Ovary (tissue), 9 donors: Measurements from ENCODE around the gene UBXN6. TPM values are rescaled to one million over a fixed set of nuclear protein-coding genes. Genes with fewer than 3 reads are reported as not detected.

ENCODE experiments used
- DNase-seq, 5 donors: peaks; one replicate each; pipeline ENCODE4 v3.0.0-alpha.2; 2019 to 2020
- H3K27ac ChIP-seq, 2 donors: fragments of 200-600 bp; one replicate each; pipeline versions ENCODE4 v1.5.1 to v1.8.0; 2019 to 2022
- H3K27me3 ChIP-seq: fragments of 200-600 bp; one replicate; pipeline ENCODE4 v1.8.0; 2022
- H3K36me3 ChIP-seq: fragments of 200-600 bp; sonication (generic); one replicate; pipeline ENCODE4 v1.5.1; 2019
- H3K4me1 ChIP-seq: one replicate; pipeline ENCODE4 v1.8.1; 2013; ENCODE audit warnings: mild to moderate bottlenecking, moderate library complexity; ENCODE audit not compliant: insufficient read depth
- H3K4me3 ChIP-seq: fragments of 200-600 bp; sonication (generic); one replicate; pipeline ENCODE4 v1.5.1; 2017
- H3K9me3 ChIP-seq, 2 donors: fragments of 200-600 bp in 1 of 2; sonication (generic) in 1 of 2; one replicate each; pipeline versions ENCODE4 v1.5.1 to v1.8.1; 2013 to 2019; ENCODE audit warnings: mild to moderate bottlenecking in 1 of 2, moderate library complexity in 1 of 2
- EP300 ChIP-seq: sonication (generic); formaldehyde crosslinking; IDR thresholded peaks from one replicate; pipeline ENCODE4 v1.6.1; 2017; ENCODE audit warnings: antibody characterized with exemption
- POLR2A ChIP-seq: fragments of 450-650 bp; IDR thresholded peaks from one replicate; pipeline ENCODE4 v1.6.1; 2017; ENCODE audit warnings: antibody characterized with exemption, mild to moderate bottlenecking, moderate library complexity
- WGBS, 3 donors: extraction: QIAGEN DNeasy Blood & Tissue Kit in 1 of 3; methylation state at CpG; one replicate each; pipeline versions ENCODE4 v1.1.5 to v1.1.7; 2013 to 2017; 5-methylcytosine and 5-hydroxymethylcytosine counted together
- intact Hi-C, 4 donors: fragments of 100-400 bp; cut with DNase I; formaldehyde crosslinking; loops; one replicate each; pipeline versions ENCODE4 v1.11.0 to v1.15.1; 2022 to 2023
- polyA plus RNA-seq, 2 donors: library from polyadenylated mRNA; stranded (reverse); fragments of 200-250 nt in 1 of 2; fragments of 350-450 nt in 1 of 2; fragmentation: Illumina TruSeq in 1 of 2; extraction: RNeasy Lipid Tissue Mini Kit (QIAGEN cat#74804) in 1 of 2; gene quantifications; one replicate each; pipeline ENCODE4 v1.2.3, GENCODE V29; 2013 to 2014
- total RNA-seq, 7 donors: library from RNA; depleted of rRNA in 2 of 7; stranded (reverse); fragments of >200 nt in 2 of 7; fragmentation: NEBNext Ultra II Directional in 3 of 7; extraction: Animal tissue kit (Norgen Biotek cat#: 25700) in 3 of 7; gene quantifications; one replicate each; pipeline versions ENCODE4 v1.1.0 to v1.2.4, GENCODE V29; 2016 to 2023
- TF ChIP-seq, protein P1 (sequence below), 3 donors: fragments of 450-650 bp in 2 of 3; fragments of 200-600 bp in 1 of 3; IDR thresholded peaks; one replicate each; pipeline versions ENCODE4 v1.5.1 to v1.8.0; 2016 to 2022; ENCODE audit warnings: antibody characterized with exemption in 3 of 3, mild to moderate bottlenecking in 1 of 3
- donor health status: DM: no; HTN: no; CAD: no; lungs with moderate emphysema.
- donor health status: DM: no; HTN: no; CAD: no.
- donor health status: Bipolar disorder and iron deficiency.
- donor health status: DM: yes; HTN: yes; CAD: no.
- donor health status: DM: no; HTN: no; CAD: no.
- donor health status: DM: yes; HTN: yes; CAD: no.

The UBXN6 gene
- total and polyA plus RNA-seq, 9 donors: 19.3 to 170 (median 133) TPM

DNA sequence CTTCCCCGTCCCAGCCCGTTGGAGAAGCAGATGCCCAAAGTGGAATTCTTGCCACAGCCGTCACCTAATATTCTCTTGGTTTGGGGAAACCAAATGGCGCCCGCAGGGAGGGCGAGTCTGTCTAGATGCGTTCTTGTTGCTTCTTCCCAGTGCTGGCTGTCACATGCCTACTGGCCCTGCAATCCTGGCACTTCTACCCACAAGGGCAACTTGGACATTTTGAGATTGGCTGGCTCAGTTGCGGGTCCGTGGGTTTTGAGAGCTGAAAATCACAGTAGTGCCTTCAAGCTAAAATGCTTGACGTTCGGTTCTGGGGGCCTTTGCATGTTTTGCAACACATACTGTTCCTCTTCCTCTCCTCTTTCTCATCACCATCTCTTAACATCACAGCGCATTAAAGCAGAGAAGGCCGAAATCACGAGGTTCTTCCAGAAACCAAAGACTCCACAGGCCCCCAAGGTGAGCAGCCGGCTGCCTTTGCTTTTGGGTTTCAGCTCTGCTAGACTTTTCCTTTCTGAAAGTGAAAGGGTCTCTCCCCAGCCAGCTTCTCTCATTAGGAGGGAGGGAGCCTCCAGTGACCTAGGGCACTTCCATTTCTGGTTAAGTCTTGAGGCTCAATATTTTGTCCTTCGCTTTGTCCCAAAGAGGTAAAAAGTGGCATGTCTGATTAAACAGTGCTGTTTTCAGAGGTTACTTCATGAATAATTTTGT, 34.0 kb downstream of the UBXN6 start:
- intact Hi-C loops: no loop called here
- DNase-seq: no peak
- Histone ChIP-seq H3K9me3 (no peaks in the 10 kb centered on the region), H3K4me1 (no peaks in the 10 kb centered on the region), H3K27me3 (no peaks in the 10 kb centered on the region), H3K4me3 (no peak overlapping the region), H3K27ac (no peak overlapping the region), H3K36me3 (no peaks in the 10 kb centered on the region)
- TF ChIP-seq, protein P1, sequence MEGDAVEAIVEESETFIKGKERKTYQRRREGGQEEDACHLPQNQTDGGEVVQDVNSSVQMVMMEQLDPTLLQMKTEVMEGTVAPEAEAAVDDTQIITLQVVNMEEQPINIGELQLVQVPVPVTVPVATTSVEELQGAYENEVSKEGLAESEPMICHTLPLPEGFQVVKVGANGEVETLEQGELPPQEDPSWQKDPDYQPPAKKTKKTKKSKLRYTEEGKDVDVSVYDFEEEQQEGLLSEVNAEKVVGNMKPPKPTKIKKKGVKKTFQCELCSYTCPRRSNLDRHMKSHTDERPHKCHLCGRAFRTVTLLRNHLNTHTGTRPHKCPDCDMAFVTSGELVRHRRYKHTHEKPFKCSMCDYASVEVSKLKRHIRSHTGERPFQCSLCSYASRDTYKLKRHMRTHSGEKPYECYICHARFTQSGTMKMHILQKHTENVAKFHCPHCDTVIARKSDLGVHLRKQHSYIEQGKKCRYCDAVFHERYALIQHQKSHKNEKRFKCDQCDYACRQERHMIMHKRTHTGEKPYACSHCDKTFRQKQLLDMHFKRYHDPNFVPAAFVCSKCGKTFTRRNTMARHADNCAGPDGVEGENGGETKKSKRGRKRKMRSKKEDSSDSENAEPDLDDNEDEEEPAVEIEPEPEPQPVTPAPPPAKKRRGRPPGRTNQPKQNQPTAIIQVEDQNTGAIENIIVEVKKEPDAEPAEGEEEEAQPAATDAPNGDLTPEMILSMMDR (IDR thresholded peaks at IDR 0.05): no peak
- TF ChIP-seq POLR2A: no peak
- TF ChIP-seq EP300: no peak
- 95 to 96% (median 96%) methylated on average over 16 of the region's 16 CpGs for WGBS, 3 donors

DNA sequence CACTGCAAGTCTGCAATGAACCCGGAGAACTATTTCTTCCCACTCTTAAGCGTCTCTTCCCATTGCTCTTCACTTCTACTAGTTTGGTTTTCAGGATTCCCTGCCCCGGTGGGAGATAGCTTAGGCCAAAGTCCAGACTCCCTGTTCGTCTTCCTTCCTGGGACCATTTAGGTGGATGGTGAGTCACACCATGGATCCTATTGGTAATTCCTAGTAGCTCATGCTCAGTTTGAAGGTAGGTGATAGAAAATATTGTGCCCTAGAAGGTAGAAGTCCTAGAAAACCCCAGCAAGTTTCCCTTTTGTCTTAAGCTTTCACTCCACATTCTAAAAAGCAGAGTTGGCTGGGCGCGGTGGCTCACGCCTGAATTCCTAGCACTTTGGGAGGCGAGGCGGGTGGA, 41.3 kb downstream of the UBXN6 start:
- intact Hi-C loops: no loop called here
- TF ChIP-seq, protein P1 (IDR thresholded peaks at IDR 0.05): no peak
- TF ChIP-seq EP300 (no peak), POLR2A (no peak)
- Histone ChIP-seq H3K27me3 (no peaks in the 10 kb centered on the region), H3K4me3 (no peak overlapping the region), H3K27ac (peak overlapping the region in 1 of 2 donors; percentile 77), H3K4me1 (peaks cover 2% of the 10 kb centered on the region), H3K9me3 (no peaks in the 10 kb centered on the region), H3K36me3 (no peaks in the 10 kb centered on the region)
- WGBS, 3 donors: 82 to 92% (median 89%) methylated on average over 9 of the region's 9 CpGs
- no peak for DNase-seq

DNA sequence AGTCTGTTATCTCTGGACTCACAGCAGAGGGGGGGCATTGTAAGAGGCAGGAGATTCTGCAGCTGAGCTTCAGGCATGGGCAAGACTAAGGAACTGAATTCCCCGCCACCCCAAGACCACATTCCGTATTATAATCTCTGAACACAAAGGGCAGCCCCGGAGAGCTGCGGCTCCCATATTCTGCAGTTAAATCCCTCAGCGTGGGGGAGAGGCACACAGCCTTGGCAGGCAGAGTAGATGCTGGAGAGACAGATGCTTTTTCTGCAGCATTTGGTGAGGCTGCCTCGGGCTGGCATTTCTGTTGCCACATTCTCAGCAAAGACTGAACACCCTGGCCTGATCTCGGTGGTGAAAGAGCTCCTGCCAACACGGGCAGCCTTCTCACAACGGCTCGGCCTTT, 42.2 kb downstream of the UBXN6 start:
- no peaks in the 10 kb centered on the region for H3K36me3 ChIP-seq
- DNase-seq: peak in 3 of 5 donors; percentile 33 to 64 (median 50)
- H3K4me1 ChIP-seq: peaks cover 2% of the 10 kb centered on the region
- peak overlapping the region; percentile 1 for H3K4me3 ChIP-seq
- TF ChIP-seq, protein P1 (IDR thresholded peaks at IDR 0.05): no peak
- TF ChIP-seq EP300: no peak
- TF ChIP-seq POLR2A: no peak
- no peaks in the 10 kb centered on the region for H3K9me3 ChIP-seq
- 9 to 18% (median 12%) methylated on average over 10 of the region's 10 CpGs for WGBS, 3 donors
- peak overlapping the region in 1 of 2 donors; percentile 77 for H3K27ac ChIP-seq
- intact Hi-C loops: no loop called here
- no peaks in the 10 kb centered on the region for H3K27me3 ChIP-seq

DNA sequence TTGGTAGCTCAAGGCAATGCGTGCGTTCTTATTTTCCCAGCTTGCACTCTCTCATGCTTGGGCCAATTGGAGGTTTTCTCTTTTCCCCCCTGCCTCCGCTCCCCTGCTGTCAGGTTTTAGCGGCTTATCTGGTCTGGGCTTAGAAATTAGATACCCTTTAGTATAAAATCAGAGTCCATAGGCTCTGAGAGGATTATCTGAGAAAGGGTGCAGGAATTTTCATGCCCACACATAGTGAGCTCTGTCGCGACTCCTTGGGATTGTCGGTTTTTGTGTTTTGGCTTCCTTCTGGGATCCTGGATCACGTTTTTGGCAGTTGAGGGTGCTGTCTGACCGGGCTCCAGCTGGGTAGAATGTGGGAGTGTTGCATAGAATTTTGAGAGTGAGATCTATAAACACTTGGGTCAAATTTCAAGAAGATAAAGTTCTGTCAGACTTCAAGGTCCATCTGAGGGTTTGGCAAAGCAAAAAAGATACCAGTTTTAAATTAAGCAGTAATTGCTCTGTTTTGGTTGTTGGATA, 42.7 kb downstream of the UBXN6 start:
- H3K4me3 ChIP-seq: no peak overlapping the region
- no peaks in the 10 kb centered on the region for H3K36me3 ChIP-seq
- H3K27me3 ChIP-seq: no peaks in the 10 kb centered on the region
- WGBS, 3 donors: 3 to 14% (median 9%) methylated on average over 9 of the region's 9 CpGs
- peaks cover 2% of the 10 kb centered on the region for H3K4me1 ChIP-seq
- peak overlapping the region in 1 of 2 donors; percentile 77 for H3K27ac ChIP-seq
- intact Hi-C loops: no loop called here
- TF ChIP-seq EP300 (no peak), POLR2A (no peak)
- TF ChIP-seq, protein P1 (IDR thresholded peaks at IDR 0.05): no peak
- no peaks in the 10 kb centered on the region for H3K9me3 ChIP-seq
- peak in 4 of 5 donors; percentile 49 to 63 (median 60) for DNase-seq
